H1 (cell line): Measurements from ENCODE around the gene ASB4. TPM values are rescaled to one million over a fixed set of nuclear protein-coding genes. Genes with fewer than 3 reads are reported as not detected.

Source experiments
- CTCF ChIA-PET: fragments of 300-600 bp; sonication (Branson Sonifier 250); formaldehyde crosslinking; loops from one replicate; lab custom pipeline; 2021; ENCODE audit not compliant: partially characterized antibody; lab: Charles Lee
- POLR2A ChIA-PET: fragments of 300-600 bp; sonication (Branson Sonifier 250); formaldehyde crosslinking; loops from one replicate; lab custom pipeline; 2021; ENCODE audit warnings: inconsistent platforms; ENCODE audit not compliant: partially characterized antibody; lab: Charles Lee
- DNase-seq, 2 experiments: peaks; one replicate each; pipeline versions ENCODE4 v3.0.0 to v3.0.0-alpha.2; 2010 to 2022; ENCODE audit warnings: low spot score in 2 of 2, low read depth in 1 of 2, mixed read lengths in 1 of 2
- FAIRE-seq: peaks from 2 replicates; lab custom pipeline; 2011; peaks lifted over from hg19 to GRCh38; lab: Jason Lieb, UNC
- H2AFZ ChIP-seq: 2 replicates; pipeline ENCODE4 v1.8.1; 2012; ENCODE audit warnings: low read length, inconsistent platforms
- H2AK5ac ChIP-seq: 2 replicates; pipeline ENCODE4 v1.6.1; 2013; ENCODE audit warnings: low read depth, low read length
- H2BK120ac ChIP-seq: replicated peaks from 2 replicates; pipeline ENCODE3; 2013; ENCODE audit warnings: low read depth, low read length, inconsistent platforms
- H2BK12ac ChIP-seq: 2 replicates; pipeline ENCODE4 v1.6.1; 2013; ENCODE audit warnings: low read depth, low read length
- H2BK15ac ChIP-seq: 2 replicates; pipeline ENCODE4 v1.6.1; 2013; ENCODE audit warnings: low read length
- H2BK20ac ChIP-seq: 2 replicates; pipeline ENCODE4 v1.6.1; 2013; ENCODE audit warnings: low read length
- H2BK5ac ChIP-seq: 2 replicates; pipeline ENCODE4 v1.6.1; 2013; ENCODE audit warnings: low read depth, low read length
- H3K14ac ChIP-seq: 2 replicates; pipeline ENCODE4 v1.6.1; 2013; ENCODE audit warnings: inconsistent platforms; ENCODE audit not compliant: insufficient read length
- H3K18ac ChIP-seq: 2 replicates; pipeline ENCODE4 v1.6.1; 2013; ENCODE audit warnings: low read length; ENCODE audit errors: extremely low read depth
- H3K23ac ChIP-seq: 2 replicates; pipeline ENCODE4 v1.6.1; 2013; ENCODE audit warnings: inconsistent platforms; ENCODE audit not compliant: insufficient read length
- H3K23me2 ChIP-seq: 2 replicates; pipeline ENCODE4 v1.6.1; 2013; ENCODE audit warnings: low read depth, low read length
- H3K27ac ChIP-seq: 2 replicates; pipeline ENCODE4 v1.6.1; 2011; ENCODE audit warnings: low read depth, low read length, inconsistent platforms
- H3K27me3 ChIP-seq, 4 experiments: replicated peaks in 1 of 4; 1 replicate in 1 of 4; 2 replicates in 3 of 4; pipeline versions ENCODE4 v1.6.1 to v1.8.1; 2011 to 2013; ENCODE audit warnings: low read length in 3 of 4, mild to moderate bottlenecking in 3 of 4, inconsistent platforms in 2 of 4, mixed read lengths in 2 of 4, moderate library complexity in 1 of 4; ENCODE audit not compliant: control insufficient read depth in 3 of 4, insufficient read depth in 3 of 4; ENCODE audit errors: extremely low read depth in 1 of 4
- H3K36me3 ChIP-seq, 4 experiments: 2 replicates each; pipeline versions ENCODE4 v1.6.1 to v1.8.1; 2011 to 2013; ENCODE audit warnings: mild to moderate bottlenecking in 4 of 4, low read length in 3 of 4, moderate library complexity in 2 of 4, control low read depth in 1 of 4, inconsistent platforms in 1 of 4; ENCODE audit not compliant: insufficient read depth in 4 of 4, control insufficient read depth in 2 of 4
- H3K4ac ChIP-seq: replicated peaks from 2 replicates; pipeline ENCODE3; 2013; ENCODE audit warnings: low read length, low read depth, mixed read lengths, inconsistent platforms; ENCODE audit not compliant: insufficient read length
- H3K4me1 ChIP-seq, 4 experiments: replicated peaks in 1 of 4; 1 replicate in 1 of 4; 2 replicates in 3 of 4; pipeline versions ENCODE4 v1.6.1 to v1.8.1; 2011 to 2013; ENCODE audit warnings: low read length in 3 of 4, inconsistent platforms in 2 of 4, mixed read lengths in 1 of 4; ENCODE audit not compliant: insufficient read depth in 4 of 4, control insufficient read depth in 3 of 4
- H3K4me2 ChIP-seq, 2 experiments: 2 replicates each; pipeline versions ENCODE4 v1.6.1 to v1.8.1; 2011 to 2013; ENCODE audit warnings: low read depth in 2 of 2, low read length in 2 of 2, control low read depth in 1 of 2, inconsistent platforms in 1 of 2, mild to moderate bottlenecking in 1 of 2; ENCODE audit not compliant: insufficient read depth in 1 of 2
- H3K4me3 ChIP-seq, 4 experiments: fragments of 200-600, 300-600 bp in 1 of 4; sonication (generic), shearing (Covaris generic), sonication (Bioruptor Twin) in 1 of 4; 2 replicates each; pipeline versions ENCODE4 v1.5.1 to v1.8.1; 2011 to 2016; ENCODE audit warnings: low read length in 4 of 4, low read depth in 3 of 4, control low read depth in 2 of 4, inconsistent platforms in 2 of 4, mild to moderate bottlenecking in 2 of 4, mixed read lengths in 1 of 4, moderate library complexity in 1 of 4; ENCODE audit not compliant: insufficient read depth in 2 of 4; ENCODE audit errors: extremely low read depth in 1 of 4
- H3K56ac ChIP-seq: replicated peaks from 2 replicates; pipeline ENCODE3; 2013; ENCODE audit warnings: low read depth, mild to moderate bottlenecking, mixed read lengths, low read length, inconsistent platforms; ENCODE audit not compliant: insufficient read length
- H3K79me1 ChIP-seq: 2 replicates; pipeline ENCODE4 v1.6.1; 2013; ENCODE audit warnings: low read depth, low read length, control low read depth
- H3K79me2 ChIP-seq, 2 experiments: 2 replicates each; pipeline versions ENCODE4 v1.6.1 to v1.8.1; 2012 to 2013; ENCODE audit warnings: low read length in 2 of 2, mild to moderate bottlenecking in 2 of 2, inconsistent platforms in 1 of 2; ENCODE audit not compliant: insufficient read depth in 2 of 2, control insufficient read depth in 1 of 2
- H3K9ac ChIP-seq, 4 experiments: replicated peaks in 1 of 4; 1 replicate in 1 of 4; 2 replicates in 3 of 4; pipeline versions ENCODE4 v1.6.1 to v1.8.1; 2011 to 2013; ENCODE audit warnings: low read depth in 3 of 4, low read length in 3 of 4, control low read depth in 2 of 4, mild to moderate bottlenecking in 2 of 4, moderate library complexity in 2 of 4, inconsistent platforms in 1 of 4; ENCODE audit errors: extremely low read depth in 1 of 4
- H3K9me3 ChIP-seq, 2 experiments: 2 replicates each; pipeline versions ENCODE4 v1.6.1 to v1.8.1; 2012 to 2013; ENCODE audit warnings: mild to moderate bottlenecking in 2 of 2, moderate library complexity in 2 of 2, control low read depth in 1 of 2, inconsistent platforms in 1 of 2, low read depth in 1 of 2, low read length in 1 of 2, mixed read lengths in 1 of 2; ENCODE audit not compliant: insufficient read depth in 2 of 2
- H4K20me1 ChIP-seq, 2 experiments: replicated peaks in 1 of 2; 2 replicates each; pipeline versions ENCODE3 to v1.8.1; 2011 to 2013; ENCODE audit warnings: inconsistent platforms in 2 of 2, low read length in 2 of 2, mild to moderate bottlenecking in 1 of 2; ENCODE audit not compliant: insufficient read depth in 2 of 2, control insufficient read depth in 1 of 2
- H4K5ac ChIP-seq: 2 replicates; pipeline ENCODE4 v1.6.1; 2013; ENCODE audit warnings: low read length, low read depth, mixed read lengths, inconsistent platforms; ENCODE audit not compliant: insufficient read length
- H4K8ac ChIP-seq: 2 replicates; pipeline ENCODE4 v1.8.0; 2013; ENCODE audit warnings: mild to moderate bottlenecking, moderate library complexity, low read length, inconsistent platforms; ENCODE audit not compliant: insufficient read depth; ENCODE audit errors: extremely low read depth
- H4K91ac ChIP-seq: replicated peaks from 2 replicates; pipeline ENCODE3; 2013; ENCODE audit warnings: low read length, mixed read lengths, inconsistent platforms; ENCODE audit not compliant: insufficient read length
- CBX5 ChIP-seq: fragments of 300-800, 300-1000 bp; sonication (generic); IDR thresholded peaks from 2 replicates; pipeline ENCODE4 v1.7.1; 2016; ENCODE audit warnings: antibody characterized with exemption, low read length, low read depth
- CEBPB ChIP-seq: IDR thresholded peaks from 2 replicates; pipeline ENCODE4 v1.6.1; 2012; ENCODE audit warnings: low read depth, low read length
- CHD1 ChIP-seq: IDR thresholded peaks from 2 replicates; pipeline ENCODE4 v1.6.1; 2012; ENCODE audit warnings: low read depth, low read length, improper control_type of control experiment
- CHD2 ChIP-seq: IDR thresholded peaks from 2 replicates; pipeline ENCODE4 v1.6.1; 2012; ENCODE audit warnings: low read length, improper control_type of control experiment
- CREB1 ChIP-seq: IDR thresholded peaks from 2 replicates; pipeline ENCODE4 v1.6.1; 2012; ENCODE audit warnings: inconsistent platforms
- EZH2 ChIP-seq: fragments of 200-600 bp; sonication (generic); IDR thresholded peaks from 2 replicates; pipeline ENCODE4 v1.7.1; 2012; ENCODE audit warnings: low read depth, mild to moderate bottlenecking, moderate library complexity, low read length, inconsistent platforms; ENCODE audit not compliant: severe bottlenecking
- FOSL1 ChIP-seq: IDR thresholded peaks from 2 replicates; pipeline ENCODE4 v1.6.1; 2011; ENCODE audit warnings: mild to moderate bottlenecking, low read depth, low read length, moderate library complexity; ENCODE audit not compliant: insufficient read depth
- HDAC6 ChIP-seq: IDR thresholded peaks from one replicate; pipeline ENCODE4 v1.7.1; 2012; ENCODE audit warnings: low read depth, mild to moderate bottlenecking, inconsistent platforms, low read length, moderate library complexity
- JUND ChIP-seq: IDR thresholded peaks from 2 replicates; pipeline ENCODE4 v1.6.1; 2011; ENCODE audit warnings: mild to moderate bottlenecking, improper control_type of control experiment, low read length
- MAFK ChIP-seq: IDR thresholded peaks from 2 replicates; pipeline ENCODE4 v1.6.1; 2012; ENCODE audit warnings: low read depth, mild to moderate bottlenecking, improper control_type of control experiment, low read length
- NANOG ChIP-seq: IDR thresholded peaks from 2 replicates; pipeline ENCODE4 v1.6.1; 2011; ENCODE audit warnings: low read length, low read depth, mild to moderate bottlenecking, inconsistent platforms; ENCODE audit not compliant: insufficient read depth, poor library complexity, severe bottlenecking
- SIX5 ChIP-seq: IDR thresholded peaks from 2 replicates; pipeline ENCODE4 v1.6.1; 2011; ENCODE audit warnings: mild to moderate bottlenecking, low read depth, low read length
- SP2 ChIP-seq: IDR thresholded peaks from 2 replicates; pipeline ENCODE4 v1.6.1; 2012; ENCODE audit warnings: mild to moderate bottlenecking, low read length, inconsistent platforms
- SP4 ChIP-seq: IDR thresholded peaks from 2 replicates; pipeline ENCODE4 v1.6.1; 2012; ENCODE audit warnings: low read length, inconsistent platforms
- SRF ChIP-seq: IDR thresholded peaks from 2 replicates; pipeline ENCODE4 v1.6.1; 2011; ENCODE audit warnings: mild to moderate bottlenecking, low read depth, low read length, moderate library complexity
- WGBS, 2 experiments: shearing (Covaris generic) in 1 of 2; methylation state at CpG; one replicate each; pipeline versions ENCODE4 v1.1.6 to v1.1.7; 2013 to 2015; ENCODE audit warnings: low lambda C conversion rate in 2 of 2, mixed read lengths in 2 of 2, inconsistent platforms in 1 of 2, low coverage in 1 of 2, missing lambda C conversion rate in 1 of 2; ENCODE audit not compliant: insufficient replicate concordance in 2 of 2, insufficient coverage in 1 of 2, insufficient read length in 1 of 2; ENCODE audit errors: extremely low coverage in 1 of 2, missing lambda C conversion rate in 1 of 2; 5-methylcytosine and 5-hydroxymethylcytosine counted together
- polyA plus RNA-seq, 7 experiments: library from polyadenylated mRNA; depleted of rRNA in 3 of 7; stranded (reverse) in 5 of 7; unstranded in 2 of 7; fragments of >200 nt in 5 of 7; fragments of 200-250 nt in 2 of 7; gene quantifications; 1 replicate in 5 of 7; 2 replicates in 1 of 7; 4 replicates in 1 of 7; pipeline versions ENCODE4 v1.2.1 to v1.2.3, GENCODE V29; 2011 to 2013; ENCODE audit warnings: missing spikeins in 2 of 7, mixed read lengths in 2 of 7
- total RNA-seq: library from RNA; stranded (reverse); fragmentation: NEBNext Ultra II Directional; extraction: Animal tissue kit (Norgen Biotek cat#: 25700); gene quantifications from 2 replicates; pipeline ENCODE4 v1.2.1, GENCODE V29; 2021

The ASB4 gene
- total and polyA plus RNA-seq, 2 of the 8 experiments (the other 6 are each of a cell fraction or from before 2014, with no cell fraction given): not detected

DNA sequence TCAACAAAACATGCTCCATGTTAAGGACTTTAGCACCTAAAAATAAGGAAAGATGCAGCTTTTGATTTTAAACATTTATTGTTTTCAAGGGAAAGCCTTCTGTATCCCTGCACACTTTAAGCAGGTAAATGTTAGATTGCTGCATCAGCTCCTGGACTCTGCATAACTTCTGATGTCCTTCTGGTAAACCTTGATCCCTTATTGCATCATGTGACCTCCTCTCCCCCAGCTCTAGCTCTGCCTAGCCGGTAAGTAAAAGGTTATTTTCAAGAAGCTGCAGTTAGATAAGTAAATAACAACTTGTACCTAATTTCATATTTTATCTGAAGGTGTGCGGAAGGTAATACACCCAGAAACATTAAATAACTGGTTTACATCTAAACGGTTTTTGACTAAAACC, 73.1 kb downstream of the ASB4 start:
- no peak overlapping the region for H2BK5ac ChIP-seq
- no peaks in the 10 kb centered on the region for H3K9me3 ChIP-seq
- H3K23me2 ChIP-seq: no peaks in the 10 kb centered on the region
- DNase-seq (no peak), FAIRE-seq (no peak)
- no peak overlapping the region for H3K14ac ChIP-seq
- no peak overlapping the region for H3K27ac ChIP-seq
- 87% methylated on average over 3 of the region's 3 CpGs; no CpG with 5 or more reads in 1 of the 2 experiments for WGBS, 2 experiments
- CTCF ChIA-PET: interaction anchor here (1.0 to 3.4 kb wide), 6 partner anchors 14 to 129 kb away, joined by 3 to 13 read pairs (median 4); no protein-coding TSS in a partner anchor
- H3K4me2 ChIP-seq: no peak overlapping the region
- no peak overlapping the region for H2AK5ac ChIP-seq
- no peak overlapping the region for H4K5ac ChIP-seq
- no peaks in the 10 kb centered on the region for H3K79me1 ChIP-seq
- H2BK120ac ChIP-seq: no peak overlapping the region
- no peak overlapping the region for H2BK20ac ChIP-seq
- no peak overlapping the region for H2BK12ac ChIP-seq
- no peaks in the 10 kb centered on the region for H3K36me3 ChIP-seq
- no peak overlapping the region for H3K23ac ChIP-seq
- POLR2A ChIA-PET: no interaction called here
- no peak overlapping the region for H3K18ac ChIP-seq
- H3K4me1 ChIP-seq: no peaks in the 10 kb centered on the region
- H3K27me3 ChIP-seq: peaks cover 0 to 2% (median 0%) of the 10 kb centered on the region in 4 experiments; a peak in 1 of 7 replicates
- no peaks in the 10 kb centered on the region for H4K20me1 ChIP-seq
- H3K56ac ChIP-seq: no peak overlapping the region
- H3K4ac ChIP-seq: no peak overlapping the region
- H3K79me2 ChIP-seq: no peaks in the 10 kb centered on the region
- H3K4me3 ChIP-seq: no peak overlapping the region
- no peak overlapping the region for H2AFZ ChIP-seq
- H4K8ac ChIP-seq: no peak overlapping the region
- H3K9ac ChIP-seq: no peak overlapping the region
- H2BK15ac ChIP-seq: no peak overlapping the region
- no peak overlapping the region for H4K91ac ChIP-seq
- TF ChIP-seq SIX5: no peak
- TF ChIP-seq CHD1: no peak
- TF ChIP-seq CHD2: no peak
- no peak for TF ChIP-seq JUND
- no peak for TF ChIP-seq CREB1
- no peak for TF ChIP-seq FOSL1
- no peak for TF ChIP-seq MAFK
- no peak for TF ChIP-seq NANOG
- no peak for TF ChIP-seq HDAC6
- TF ChIP-seq SRF: no peak
- no peak for TF ChIP-seq CBX5
- TF ChIP-seq CEBPB: no peak
- TF ChIP-seq SP4: no peak
- no peak for TF ChIP-seq EZH2
- TF ChIP-seq SP2: no peak
